CD4-positive, alpha-beta T cell treated with Interleukin-15 for 4 hours (primary cell): ENCODE data around the gene ZKSCAN5.
"Not testable (repeated sequence)": the region's sequence is repeated elsewhere in the genome, so short reads cannot be mapped to it uniquely, and the experiment has no call there.

Source experiments
- DNase-seq: peaks from one replicate; pipeline ENCODE4 v3.0.0-alpha.2; 2020; ENCODE audit warnings: low spot score

ZKSCAN5 gene

GRCh38 chr7:99551767-99552463 lies 47.5 kb downstream of the ZKSCAN5 start, which contains the start of gene FAM200A:
FAM200A (minus strand) TSS chr7:99552114; CDS start chr7:99548407, 3,707 bp downstream.
- peak; percentile 86 for DNase-seq

GRCh38 chr7:99553039-99553438 lies 48.6 kb downstream of the ZKSCAN5 start:
- no peak for DNase-seq

- no peak for DNase-seq
Measured at GRCh38 chr7:99554939-99555338, 50.5 kb downstream of the ZKSCAN5 start.

GRCh38 chr7:99557196-99557607 lies 52.7 kb downstream of the ZKSCAN5 start:
- no peak for DNase-seq

GRCh38 chr7:99557940-99558305 lies 53.5 kb downstream of the ZKSCAN5 start:
- no peak for DNase-seq

- DNase-seq, result peak; percentile 90
Measured at GRCh38 chr7:99558306-99559174, 54.1 kb downstream of the ZKSCAN5 start, which contains the start of gene ZNF655. ZNF655 (plus strand) TSS chr7:99558642; CDS start chr7:99560560, 1,918 bp downstream.

- no peak for DNase-seq
Measured at GRCh38 chr7:99559175-99559915, 54.9 kb downstream of the ZKSCAN5 start.

GRCh38 chr7:99560834-99561736 lies 56.6 kb downstream of the ZKSCAN5 start:
- no peak for DNase-seq

GRCh38 chr7:99561737-99562051 lies 57.2 kb downstream of the ZKSCAN5 start:
- DNase-seq, result no peak

- DNase-seq, result no peak
Measured at GRCh38 chr7:99562114-99562784, 57.8 kb downstream of the ZKSCAN5 start.

- DNase-seq, result peak; percentile 60
Measured at GRCh38 chr7:99562832-99563231, 58.4 kb downstream of the ZKSCAN5 start.

- DNase-seq, result no peak
Measured at GRCh38 chr7:99563650-99564049, 59.2 kb downstream of the ZKSCAN5 start.

GRCh38 chr7:99568770-99569169 lies 64.3 kb downstream of the ZKSCAN5 start:
- not testable (repeated sequence) for DNase-seq

- no peak for DNase-seq
Measured at GRCh38 chr7:99571768-99572167, 67.3 kb downstream of the ZKSCAN5 start.

- DNase-seq, result no peak
Measured at GRCh38 chr7:99573257-99573656, 68.8 kb downstream of the ZKSCAN5 start.

- no peak for DNase-seq
Measured at GRCh38 chr7:99576251-99576650, 71.8 kb downstream of the ZKSCAN5 start.

- no peak for DNase-seq
Measured at GRCh38 chr7:99579281-99579955, 75.0 kb downstream of the ZKSCAN5 start.

- peak; percentile 56 for DNase-seq
Measured at GRCh38 chr7:99579956-99580777, 75.7 kb downstream of the ZKSCAN5 start.

- not testable (repeated sequence) for DNase-seq
Measured at GRCh38 chr7:99580778-99581332, 76.4 kb downstream of the ZKSCAN5 start.
